Middle frontal gyrus (tissue), 1 donor: Measurements from ENCODE around the gene CNTNAP2.

Experiments
- DNase-seq: peaks from one replicate; pipeline ENCODE4 v3.0.0-alpha.2; 2015; ENCODE audit warnings: low spot score; ENCODE audit errors: extremely low spot score

Gene CNTNAP2

GRCh38 chr7:146661435-146661834, 544.8 kb downstream of the CNTNAP2 start:
- no peak for DNase-seq

- no peak for DNase-seq
Observed at GRCh38 chr7:146661929-146662328, 545.3 kb downstream of the CNTNAP2 start.

GRCh38 chr7:146665023-146665422, 548.4 kb downstream of the CNTNAP2 start:
- no peak for DNase-seq

GRCh38 chr7:146670532-146670931, 553.9 kb downstream of the CNTNAP2 start:
- no peak for DNase-seq

GRCh38 chr7:146681487-146681886, 564.9 kb downstream of the CNTNAP2 start:
- no peak for DNase-seq

- DNase-seq, result no peak
Observed at GRCh38 chr7:146683439-146683838, 566.8 kb downstream of the CNTNAP2 start.

GRCh38 chr7:146690987-146691386, 574.4 kb downstream of the CNTNAP2 start:
- DNase-seq, result no peak

- DNase-seq, result no peak
Observed at GRCh38 chr7:146698995-146699610, 582.5 kb downstream of the CNTNAP2 start.

- DNase-seq, result no peak
Observed at GRCh38 chr7:146700015-146700560, 583.5 kb downstream of the CNTNAP2 start.

- no peak for DNase-seq
Observed at GRCh38 chr7:146701166-146701565, 584.6 kb downstream of the CNTNAP2 start.

GRCh38 chr7:146702898-146703297, 586.3 kb downstream of the CNTNAP2 start:
- no peak for DNase-seq

GRCh38 chr7:146709451-146710027, 592.9 kb downstream of the CNTNAP2 start:
- no peak for DNase-seq

- no peak for DNase-seq
Observed at GRCh38 chr7:146713205-146713604, 596.6 kb downstream of the CNTNAP2 start.

GRCh38 chr7:146713934-146714333, 597.3 kb downstream of the CNTNAP2 start:
- no peak for DNase-seq

- DNase-seq, result no peak
Observed at GRCh38 chr7:146720195-146720594, 603.6 kb downstream of the CNTNAP2 start.

- no peak for DNase-seq
Observed at GRCh38 chr7:146722986-146723385, 606.4 kb downstream of the CNTNAP2 start.

- no peak for DNase-seq
Observed at GRCh38 chr7:146725520-146725919, 608.9 kb downstream of the CNTNAP2 start.

- no peak for DNase-seq
Observed at GRCh38 chr7:146728141-146728540, 611.5 kb downstream of the CNTNAP2 start.

- no peak for DNase-seq
Observed at GRCh38 chr7:146728611-146729010, 612.0 kb downstream of the CNTNAP2 start.

- DNase-seq, result no peak
Observed at GRCh38 chr7:146731185-146731584, 614.6 kb downstream of the CNTNAP2 start.

GRCh38 chr7:146735992-146736391, 619.4 kb downstream of the CNTNAP2 start:
- DNase-seq, result no peak

GRCh38 chr7:146736446-146737190, 620.0 kb downstream of the CNTNAP2 start:
- no peak for DNase-seq
